ENCODE data around the gene AGBL4. TPM values are rescaled to one million over a fixed set of nuclear protein-coding genes. Genes with fewer than 3 reads are reported as not detected.

The AGBL4 gene
- total and polyA plus RNA-seq, 2 of the 13 experiments (the other 11 are each of a cell fraction or from before 2014, with no cell fraction given): not detected

DNA sequence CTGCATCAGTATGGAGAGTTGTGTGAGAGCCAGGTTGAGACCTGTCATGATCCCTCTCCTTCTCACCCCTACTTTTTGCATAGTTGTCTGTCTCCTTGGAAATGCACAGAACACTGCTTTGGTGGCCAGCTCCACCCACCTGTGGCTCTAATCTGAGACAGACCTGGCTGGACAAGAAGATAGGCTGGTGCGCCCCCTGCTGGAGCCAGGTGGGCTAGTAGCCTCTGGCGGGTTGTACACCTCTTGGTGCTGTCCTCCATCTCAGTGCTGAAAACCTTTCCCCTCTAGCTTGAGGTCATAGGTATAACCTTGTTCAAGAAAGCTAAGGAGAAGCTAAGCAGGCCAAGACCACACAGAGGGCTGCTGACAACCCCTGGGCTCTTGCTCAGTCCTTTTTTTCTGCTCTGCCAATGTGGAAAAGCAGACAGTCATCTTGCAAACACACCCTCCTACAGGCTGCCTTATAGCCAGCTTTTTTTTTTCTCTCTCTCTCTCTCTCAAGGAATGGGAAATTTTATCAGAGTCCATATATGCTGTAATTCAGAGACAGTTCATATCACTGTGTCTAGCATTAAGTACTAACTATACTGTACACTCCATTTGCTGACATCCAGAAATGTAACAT is 1492.9 kb downstream of the AGBL4 start (continued):
- 0 out of 2 replicates have a peak, but pooled peaks have one; percentile 22 for TF ChIP-seq THAP11 (CRISPR knock-in tag; IDR thresholded peaks at IDR 0.05)
- TF ChIP-seq, protein P1, sequence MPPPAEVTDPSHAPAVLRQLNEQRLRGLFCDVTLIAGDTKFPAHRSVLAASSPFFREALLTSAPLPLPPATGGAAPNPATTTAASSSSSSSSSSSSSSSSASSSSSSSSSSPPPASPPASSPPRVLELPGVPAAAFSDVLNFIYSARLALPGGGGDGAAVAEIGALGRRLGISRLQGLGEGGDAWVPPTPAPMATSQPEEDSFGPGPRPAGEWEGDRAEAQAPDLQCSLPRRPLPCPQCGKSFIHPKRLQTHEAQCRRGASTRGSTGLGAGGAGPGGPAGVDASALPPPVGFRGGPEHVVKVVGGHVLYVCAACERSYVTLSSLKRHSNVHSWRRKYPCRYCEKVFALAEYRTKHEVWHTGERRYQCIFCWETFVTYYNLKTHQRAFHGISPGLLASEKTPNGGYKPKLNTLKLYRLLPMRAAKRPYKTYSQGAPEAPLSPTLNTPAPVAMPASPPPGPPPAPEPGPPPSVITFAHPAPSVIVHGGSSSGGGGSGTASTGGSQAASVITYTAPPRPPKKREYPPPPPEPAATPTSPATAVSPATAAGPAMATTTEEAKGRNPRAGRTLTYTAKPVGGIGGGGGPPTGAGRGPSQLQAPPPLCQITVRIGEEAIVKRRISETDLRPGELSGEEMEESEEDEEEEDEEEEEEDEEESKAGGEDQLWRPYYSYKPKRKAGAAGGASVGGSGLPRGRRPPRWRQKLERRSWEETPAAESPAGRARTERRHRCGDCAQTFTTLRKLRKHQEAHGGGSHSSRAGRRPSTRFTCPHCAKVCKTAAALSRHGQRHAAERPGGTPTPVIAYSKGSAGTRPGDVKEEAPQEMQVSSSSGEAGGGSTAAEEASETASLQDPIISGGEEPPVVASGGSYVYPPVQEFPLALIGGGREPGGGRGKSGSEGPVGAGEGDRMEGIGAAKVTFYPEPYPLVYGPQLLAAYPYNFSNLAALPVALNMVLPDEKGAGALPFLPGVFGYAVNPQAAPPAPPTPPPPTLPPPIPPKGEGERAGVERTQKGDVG (CRISPR knock-in tag; IDR thresholded peaks at IDR 0.05; ENCODE audit: borderline replicate concordance): peak; percentile 47; the same call in 1 of the 2 replicates
- TF ChIP-seq KDM5B (CRISPR knock-in tag; IDR thresholded peaks at IDR 0.05; ENCODE audit: borderline replicate concordance): no peak
- TF ChIP-seq ERF (CRISPR knock-in tag; IDR thresholded peaks at IDR 0.05): peak; percentile 72
- TF ChIP-seq ZNF256 (CRISPR knock-in tag; conservative IDR thresholded peaks at IDR 0.05): peak; percentile 70; the same call in 1 of the 2 replicates
- TF ChIP-seq GLI4 (CRISPR knock-in tag; IDR thresholded peaks at IDR 0.05; ENCODE audit: borderline replicate concordance): no peak
- no peak for TF ChIP-seq HMG20B (CRISPR knock-in tag; conservative IDR thresholded peaks at IDR 0.05)
- TF ChIP-seq PAX8 (CRISPR knock-in tag; IDR thresholded peaks at IDR 0.05; ENCODE audit: borderline replicate concordance): no peak
- no peak for TF ChIP-seq CREM (IDR thresholded peaks at IDR 0.05)
- no peak for TF ChIP-seq CREM (CRISPR knock-in tag; IDR thresholded peaks at IDR 0.05)
- 0 out of 2 replicates have a peak, but pooled peaks have one; percentile 38 for TF ChIP-seq BCL6 (CRISPR knock-in tag; IDR thresholded peaks at IDR 0.05)
- no peak for TF ChIP-seq HNRNPLL (IDR thresholded peaks at IDR 0.05; ENCODE audit: low read depth, low read length, poor library complexity, severe bottlenecking)
- TF ChIP-seq HNF4G (IDR thresholded peaks at IDR 0.05; ENCODE audit: borderline replicate concordance, low read depth, low read length): no peak
- TF ChIP-seq HNF4G (CRISPR knock-in tag; IDR thresholded peaks at IDR 0.05; ENCODE audit: borderline replicate concordance, low read depth): no peak
- TF ChIP-seq, protein P2, sequence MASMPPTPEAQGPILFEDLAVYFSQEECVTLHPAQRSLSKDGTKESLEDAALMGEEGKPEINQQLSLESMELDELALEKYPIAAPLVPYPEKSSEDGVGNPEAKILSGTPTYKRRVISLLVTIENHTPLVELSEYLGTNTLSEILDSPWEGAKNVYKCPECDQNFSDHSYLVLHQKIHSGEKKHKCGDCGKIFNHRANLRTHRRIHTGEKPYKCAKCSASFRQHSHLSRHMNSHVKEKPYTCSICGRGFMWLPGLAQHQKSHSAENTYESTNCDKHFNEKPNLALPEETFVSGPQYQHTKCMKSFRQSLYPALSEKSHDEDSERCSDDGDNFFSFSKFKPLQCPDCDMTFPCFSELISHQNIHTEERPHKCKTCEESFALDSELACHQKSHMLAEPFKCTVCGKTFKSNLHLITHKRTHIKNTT (CRISPR knock-in tag; IDR thresholded peaks at IDR 0.05): no peak
- TF ChIP-seq FOSL1 (CRISPR knock-in tag; IDR thresholded peaks at IDR 0.05; ENCODE audit: borderline replicate concordance): no peak
- TF ChIP-seq YEATS2 (CRISPR knock-in tag; IDR thresholded peaks at IDR 0.05; ENCODE audit: borderline replicate concordance): no peak
- TF ChIP-seq, protein P3, sequence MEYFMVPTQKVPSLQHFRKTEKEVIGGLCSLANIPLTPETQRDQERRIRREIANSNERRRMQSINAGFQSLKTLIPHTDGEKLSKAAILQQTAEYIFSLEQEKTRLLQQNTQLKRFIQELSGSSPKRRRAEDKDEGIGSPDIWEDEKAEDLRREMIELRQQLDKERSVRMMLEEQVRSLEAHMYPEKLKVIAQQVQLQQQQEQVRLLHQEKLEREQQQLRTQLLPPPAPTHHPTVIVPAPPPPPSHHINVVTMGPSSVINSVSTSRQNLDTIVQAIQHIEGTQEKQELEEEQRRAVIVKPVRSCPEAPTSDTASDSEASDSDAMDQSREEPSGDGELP (IDR thresholded peaks at IDR 0.05; ENCODE audit: borderline replicate concordance, low read depth): no peak
- TF ChIP-seq ZFY (CRISPR knock-in tag; IDR thresholded peaks at IDR 0.05): no peak
- peak; percentile 51; the same call in 1 of the 2 replicates for TF ChIP-seq HOXA5 (CRISPR knock-in tag; IDR thresholded peaks at IDR 0.05)
- TF ChIP-seq ZNF780A (CRISPR knock-in tag; IDR thresholded peaks at IDR 0.05): peak; percentile 65; the same call in 1 of the 2 replicates
- TF ChIP-seq NPAS2 (CRISPR knock-in tag; IDR thresholded peaks at IDR 0.05; ENCODE audit: borderline replicate concordance): no peak
- TF ChIP-seq, protein P4, sequence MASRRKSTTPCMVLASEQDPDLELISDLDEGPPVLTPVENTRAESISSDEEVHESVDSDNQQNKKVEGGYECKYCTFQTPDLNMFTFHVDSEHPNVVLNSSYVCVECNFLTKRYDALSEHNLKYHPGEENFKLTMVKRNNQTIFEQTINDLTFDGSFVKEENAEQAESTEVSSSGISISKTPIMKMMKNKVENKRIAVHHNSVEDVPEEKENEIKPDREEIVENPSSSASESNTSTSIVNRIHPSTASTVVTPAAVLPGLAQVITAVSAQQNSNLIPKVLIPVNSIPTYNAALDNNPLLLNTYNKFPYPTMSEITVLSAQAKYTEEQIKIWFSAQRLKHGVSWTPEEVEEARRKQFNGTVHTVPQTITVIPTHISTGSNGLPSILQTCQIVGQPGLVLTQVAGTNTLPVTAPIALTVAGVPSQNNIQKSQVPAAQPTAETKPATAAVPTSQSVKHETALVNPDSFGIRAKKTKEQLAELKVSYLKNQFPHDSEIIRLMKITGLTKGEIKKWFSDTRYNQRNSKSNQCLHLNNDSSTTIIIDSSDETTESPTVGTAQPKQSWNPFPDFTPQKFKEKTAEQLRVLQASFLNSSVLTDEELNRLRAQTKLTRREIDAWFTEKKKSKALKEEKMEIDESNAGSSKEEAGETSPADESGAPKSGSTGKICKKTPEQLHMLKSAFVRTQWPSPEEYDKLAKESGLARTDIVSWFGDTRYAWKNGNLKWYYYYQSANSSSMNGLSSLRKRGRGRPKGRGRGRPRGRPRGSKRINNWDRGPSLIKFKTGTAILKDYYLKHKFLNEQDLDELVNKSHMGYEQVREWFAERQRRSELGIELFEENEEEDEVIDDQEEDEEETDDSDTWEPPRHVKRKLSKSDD (CRISPR knock-in tag; IDR thresholded peaks at IDR 0.05; ENCODE audit: low read depth): 0 out of 2 replicates have a peak, but pooled peaks have one; percentile 25
